ENCODE results near the gene DGUOK. TPM values are rescaled to one million over a fixed set of nuclear protein-coding genes. Genes with fewer than 3 reads are reported as not detected.

DGUOK gene
- total RNA-seq, 1 experiment from 2014 or later = 100 TPM

DNA sequence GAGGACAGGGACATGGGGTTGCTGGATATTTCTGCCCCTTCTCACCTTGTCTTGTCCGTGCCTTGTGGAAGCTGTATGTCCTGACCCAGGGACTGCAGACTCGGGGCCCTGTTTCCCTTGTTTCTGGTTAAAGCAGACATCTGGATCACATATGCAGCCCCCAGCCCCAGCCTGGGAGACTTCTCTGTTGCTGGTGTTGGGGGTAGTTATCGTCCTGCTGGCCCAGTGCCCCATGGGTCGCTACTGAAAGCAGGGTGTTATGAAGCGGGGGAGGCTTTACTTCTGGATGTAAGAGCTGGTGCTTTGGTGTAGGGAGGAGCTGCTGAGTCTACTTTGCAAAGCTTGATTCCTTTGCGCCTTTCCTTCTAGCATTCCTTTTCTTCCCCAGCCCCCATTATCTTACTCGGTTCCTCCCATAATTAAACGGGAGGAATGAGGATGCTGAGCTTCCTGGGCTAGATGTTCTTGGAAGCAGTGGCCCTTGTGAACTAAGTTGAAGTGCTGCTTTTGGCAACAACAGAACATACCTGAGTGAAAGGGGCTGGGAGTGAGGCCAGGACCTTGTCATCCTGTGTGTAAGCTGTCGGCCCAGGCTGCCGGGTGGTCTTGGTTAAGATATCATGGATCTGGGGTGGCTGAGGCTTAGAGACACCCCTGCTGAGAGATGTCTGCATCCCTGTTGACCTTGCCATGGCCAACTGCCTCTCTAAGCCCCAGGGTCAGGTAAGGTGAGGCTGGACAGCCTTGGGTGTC, 61.4 kb downstream of the DGUOK start:
- ATAC-seq (no peak), DNase-seq (ENCODE audit: low read depth, low spot score) (no peak)
- H3K9me3 ChIP-seq (ENCODE audit: control insufficient read depth in 1 of 2, insufficient read depth in 1 of 2, low read depth in 1 of 2, low read length in 2 of 2) = no peaks in the 10 kb centered on the region
- H3K4me2 ChIP-seq (ENCODE audit: low read length) = no peak overlapping the region
- H3K36me3 ChIP-seq (ENCODE audit: control insufficient read depth in 1 of 2, insufficient read depth in 2 of 2, low read length in 2 of 2) = peaks cover 7 to 45% of the 10 kb centered on the region in 2 experiments; a peak in 1 of 4 replicates
- H4K20me1 ChIP-seq (ENCODE audit: insufficient read depth) = no peaks in the 10 kb centered on the region; the same call in 1 of the 2 replicates
- no TSS peak for BruUV-seq (replicated peaks)
- no peak overlapping the region for H2AFZ ChIP-seq (ENCODE audit: low read depth, low read length, poor library complexity, severe bottlenecking)
- no peak overlapping the region for H3K9ac ChIP-seq (ENCODE audit: low read length)
- intact Hi-C loops (cut with micrococcal nuclease) = no loop called here
- H3K4me3 ChIP-seq (replicated peaks in 1 of 2; ENCODE audit: low read depth in 1 of 2, low read length in 2 of 2) = no peak overlapping the region
- ChIA-PET RAD21 (ENCODE audit: low non-redundant PET in 1 of 2, low total read pairs in 2 of 2, uncharacterized antibody in 2 of 2, unreplicated experiment in 2 of 2) (no interaction called here), CTCF (no interaction called here), POLR2A (no interaction called here)
- H3K79me2 ChIP-seq (ENCODE audit: insufficient read depth, low read length) = peaks cover 76% of the 10 kb centered on the region
- H3K27me3 ChIP-seq (ENCODE audit: insufficient read depth, low read length) = no peaks in the 10 kb centered on the region
- TF ChIP-seq ZFX (IDR thresholded peaks at IDR 0.05) (no peak), SP1 (IDR thresholded peaks at IDR 0.05; ENCODE audit: low read depth) (no peak), CEBPB (IDR thresholded peaks at IDR 0.05; ENCODE audit: low read depth) (no peak), EGR1 (IDR thresholded peaks at IDR 0.05; ENCODE audit: low read depth) (no peak)
- TF ChIP-seq, protein P1, sequence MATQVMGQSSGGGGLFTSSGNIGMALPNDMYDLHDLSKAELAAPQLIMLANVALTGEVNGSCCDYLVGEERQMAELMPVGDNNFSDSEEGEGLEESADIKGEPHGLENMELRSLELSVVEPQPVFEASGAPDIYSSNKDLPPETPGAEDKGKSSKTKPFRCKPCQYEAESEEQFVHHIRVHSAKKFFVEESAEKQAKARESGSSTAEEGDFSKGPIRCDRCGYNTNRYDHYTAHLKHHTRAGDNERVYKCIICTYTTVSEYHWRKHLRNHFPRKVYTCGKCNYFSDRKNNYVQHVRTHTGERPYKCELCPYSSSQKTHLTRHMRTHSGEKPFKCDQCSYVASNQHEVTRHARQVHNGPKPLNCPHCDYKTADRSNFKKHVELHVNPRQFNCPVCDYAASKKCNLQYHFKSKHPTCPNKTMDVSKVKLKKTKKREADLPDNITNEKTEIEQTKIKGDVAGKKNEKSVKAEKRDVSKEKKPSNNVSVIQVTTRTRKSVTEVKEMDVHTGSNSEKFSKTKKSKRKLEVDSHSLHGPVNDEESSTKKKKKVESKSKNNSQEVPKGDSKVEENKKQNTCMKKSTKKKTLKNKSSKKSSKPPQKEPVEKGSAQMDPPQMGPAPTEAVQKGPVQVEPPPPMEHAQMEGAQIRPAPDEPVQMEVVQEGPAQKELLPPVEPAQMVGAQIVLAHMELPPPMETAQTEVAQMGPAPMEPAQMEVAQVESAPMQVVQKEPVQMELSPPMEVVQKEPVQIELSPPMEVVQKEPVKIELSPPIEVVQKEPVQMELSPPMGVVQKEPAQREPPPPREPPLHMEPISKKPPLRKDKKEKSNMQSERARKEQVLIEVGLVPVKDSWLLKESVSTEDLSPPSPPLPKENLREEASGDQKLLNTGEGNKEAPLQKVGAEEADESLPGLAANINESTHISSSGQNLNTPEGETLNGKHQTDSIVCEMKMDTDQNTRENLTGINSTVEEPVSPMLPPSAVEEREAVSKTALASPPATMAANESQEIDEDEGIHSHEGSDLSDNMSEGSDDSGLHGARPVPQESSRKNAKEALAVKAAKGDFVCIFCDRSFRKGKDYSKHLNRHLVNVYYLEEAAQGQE (IDR thresholded peaks at IDR 0.05; ENCODE audit: low read depth) = no peak
- TF ChIP-seq, protein P2, sequence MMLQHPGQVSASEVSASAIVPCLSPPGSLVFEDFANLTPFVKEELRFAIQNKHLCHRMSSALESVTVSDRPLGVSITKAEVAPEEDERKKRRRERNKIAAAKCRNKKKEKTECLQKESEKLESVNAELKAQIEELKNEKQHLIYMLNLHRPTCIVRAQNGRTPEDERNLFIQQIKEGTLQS (IDR thresholded peaks at IDR 0.05) = no peak
- H3K27ac ChIP-seq (ENCODE audit: low read depth, low read length) = no peak overlapping the region
- no peaks in the 10 kb centered on the region for H3K9me2 ChIP-seq (ENCODE audit: insufficient read depth)
- peaks cover 13 to 57% of the 10 kb centered on the region in 2 experiments for H3K4me1 ChIP-seq (ENCODE audit: control insufficient read depth in 1 of 2, insufficient read depth in 2 of 2, low read length in 2 of 2)

Data from HCT116 (cell line).